Prostate gland (tissue), 2 donors: Measurements from ENCODE around the gene RAB36.

Experiments used
- CTCF ChIP-seq, 4 experiments: fragments of 200-600 bp in 2 of 4; fragments of 450-650 bp in 2 of 4; sonication (generic) in 2 of 4; IDR thresholded peaks; 1 replicate in 3 of 4; 2 replicates in 1 of 4; pipeline ENCODE4 v1.5.1; 2016 to 2019; ENCODE audit warnings: antibody characterized with exemption in 4 of 4, mild to moderate bottlenecking in 2 of 4, moderate library complexity in 2 of 4
- POLR2A ChIP-seq: fragments of 450-650 bp; IDR thresholded peaks from one replicate; pipeline ENCODE4 v1.6.1; 2016; ENCODE audit warnings: antibody characterized with exemption, mild to moderate bottlenecking
- POLR2AphosphoS5 ChIP-seq: sonication (generic); formaldehyde crosslinking; IDR thresholded peaks from one replicate; pipeline ENCODE4 v1.6.1; 2017; ENCODE audit warnings: antibody characterized with exemption

DNA sequence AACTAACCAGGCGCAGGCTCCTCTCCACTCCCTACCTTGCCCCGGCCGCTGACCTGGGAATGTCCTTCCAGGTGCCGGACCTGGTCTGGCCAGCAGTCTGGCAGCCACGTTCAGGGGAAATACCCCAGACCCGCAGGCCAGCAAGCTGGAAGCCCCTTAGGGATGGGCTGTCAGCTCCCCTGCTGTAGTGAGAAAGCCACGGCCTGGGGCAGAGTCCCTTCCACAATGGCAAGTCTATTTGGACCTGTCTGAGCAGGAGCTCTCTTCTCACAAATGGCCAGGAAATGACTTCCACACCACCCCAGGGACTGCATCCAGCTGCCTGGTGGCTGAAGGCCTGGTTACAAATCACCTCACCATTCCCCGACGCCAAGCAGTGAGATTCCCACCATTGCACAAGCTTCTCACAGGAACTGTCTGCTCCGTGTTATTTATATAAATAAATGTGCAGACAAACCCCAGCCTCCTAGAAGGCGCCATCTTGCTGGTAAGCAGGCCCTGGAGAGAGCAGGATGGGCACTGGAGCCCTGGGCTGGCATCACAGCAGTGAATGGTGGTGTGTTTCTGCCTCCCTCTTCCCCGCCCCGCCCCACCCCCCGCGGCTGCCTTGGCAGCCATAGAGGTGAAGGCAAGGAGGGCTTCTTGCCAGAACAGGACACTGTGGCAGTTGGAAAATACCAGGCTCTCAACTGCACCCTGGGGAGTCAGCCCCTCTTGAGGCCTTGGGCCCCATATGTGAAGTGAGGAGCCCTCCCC, 27.2 kb upstream of the RAB36 start:
- TF ChIP-seq CTCF (IDR thresholded peaks at IDR 0.05), result no peak
- no peak for TF ChIP-seq POLR2A
- no peak for TF ChIP-seq POLR2AphosphoS5
